ENCODE data around the gene MGMT.

MGMT gene

DNA sequence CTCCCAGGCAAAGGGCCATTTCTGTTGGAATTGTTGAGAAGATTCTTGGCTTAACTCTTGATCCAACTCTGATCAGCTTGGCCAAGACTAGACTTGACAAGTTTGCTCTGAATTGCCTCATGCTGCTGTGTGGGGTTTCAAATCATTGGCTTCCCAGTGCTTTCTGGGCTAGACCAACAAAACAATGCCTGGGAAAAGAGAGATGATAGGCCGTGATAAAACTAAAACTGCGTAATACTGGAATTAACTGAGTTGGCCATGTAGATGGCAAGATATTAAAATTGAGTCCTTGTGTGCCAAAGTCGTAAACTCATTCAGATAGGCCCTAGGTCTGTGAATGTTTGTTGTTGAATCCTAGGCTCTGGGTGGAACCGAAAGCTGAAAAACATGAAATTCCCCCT, 222.6 kb downstream of the MGMT start:
- no peak for DNase-seq (ENCODE audit: extremely low spot score)
- ChIA-PET POLR2A (no interaction called here), CTCF (interaction anchor here (1.1 kb wide), 2 partner anchors 11 to 21 kb away, joined by 3 to 4 read pairs; no protein-coding TSS in a partner anchor)
- no peak for TF ChIP-seq CTCF (IDR thresholded peaks at IDR 0.05; ENCODE audit: control extremely low read depth, extremely low read depth, low read depth, missing control alignments)

DNA sequence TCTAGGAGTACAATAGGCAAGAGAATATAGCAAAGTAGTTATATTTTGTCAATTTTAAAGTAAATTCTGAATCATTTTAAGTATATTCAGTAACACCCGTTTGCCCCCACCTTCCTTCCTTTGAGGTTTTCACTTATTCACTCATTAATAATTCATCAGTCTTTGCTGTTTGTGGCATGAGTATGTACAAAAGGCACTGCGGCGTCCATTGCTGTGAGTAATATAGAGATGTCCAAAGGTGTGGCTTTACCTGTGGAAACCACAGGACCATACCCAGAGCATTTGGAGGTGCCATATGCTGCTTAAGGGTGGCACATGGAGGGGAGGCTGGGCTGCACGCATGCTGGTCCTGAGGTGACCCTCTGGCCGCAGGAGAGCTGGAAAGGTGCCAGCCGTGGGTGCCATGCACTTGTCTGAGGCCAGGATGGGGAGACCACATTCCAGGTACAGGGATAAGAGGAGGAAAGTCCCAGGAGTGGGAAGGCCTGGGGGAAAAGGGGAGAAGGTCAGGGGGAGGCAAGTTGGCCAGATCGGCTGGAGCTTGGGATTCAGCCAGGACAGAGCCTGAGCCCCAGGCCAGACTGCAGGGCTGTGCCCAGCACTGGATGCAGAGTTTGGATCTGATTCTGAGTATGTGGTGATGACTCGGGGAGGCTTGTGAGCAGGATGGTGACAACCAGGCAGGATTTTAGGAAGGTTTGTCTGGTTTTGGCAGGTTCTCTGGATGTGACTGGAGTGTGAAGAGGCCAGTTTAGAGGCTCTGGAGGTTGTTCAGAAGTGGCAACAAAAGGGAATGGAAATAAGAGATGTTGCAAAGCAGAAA, 223.4 kb downstream of the MGMT start:
- DNase-seq (ENCODE audit: extremely low spot score): no peak
- TF ChIP-seq CTCF (IDR thresholded peaks at IDR 0.05; ENCODE audit: control extremely low read depth, extremely low read depth, low read depth, missing control alignments): no peak
- POLR2A ChIA-PET: no interaction called here
- CTCF ChIA-PET: no interaction called here

DNA sequence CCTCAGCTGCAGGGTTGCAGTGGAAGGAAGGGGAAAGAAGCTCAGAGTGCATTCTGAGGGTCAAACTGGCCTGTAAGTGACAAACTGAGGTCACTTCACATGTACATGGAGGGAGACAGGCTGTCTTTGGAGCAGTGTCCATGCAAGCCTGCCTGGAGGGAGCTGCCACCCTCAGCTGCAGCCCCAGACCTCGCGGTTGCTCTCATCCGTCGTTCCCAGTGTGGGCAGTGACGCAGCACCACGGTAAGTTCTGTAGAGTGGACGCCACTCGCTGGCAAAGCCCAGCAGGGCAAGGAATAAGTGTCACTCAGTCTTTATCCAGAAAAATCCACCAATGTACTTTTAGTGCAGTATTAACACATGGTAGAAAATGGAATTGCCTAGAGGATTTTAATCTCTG, 225.7 kb downstream of the MGMT start:
- ChIA-PET CTCF (interaction anchor here (1.2 kb wide), 1 partner anchor 15 kb away, joined by 3 read pairs; no protein-coding TSS in a partner anchor), POLR2A (no interaction called here)
- no peak for DNase-seq (ENCODE audit: extremely low spot score)
- TF ChIP-seq CTCF (IDR thresholded peaks at IDR 0.05; ENCODE audit: control extremely low read depth, extremely low read depth, low read depth, missing control alignments): no peak

- TF ChIP-seq CTCF (IDR thresholded peaks at IDR 0.05; ENCODE audit: control extremely low read depth, extremely low read depth, low read depth, missing control alignments): no peak
- CTCF ChIA-PET: no interaction called here
Observed at GRCh38 chr10:129693382-129693781, 226.3 kb downstream of the MGMT start.

GRCh38 chr10:129694184-129694583, 227.1 kb downstream of the MGMT start:
- DNase-seq (ENCODE audit: extremely low spot score): no peak
- TF ChIP-seq CTCF (IDR thresholded peaks at IDR 0.05; ENCODE audit: control extremely low read depth, extremely low read depth, low read depth, missing control alignments): no peak
- ChIA-PET POLR2A (no interaction called here), CTCF (no interaction called here)

More at GRCh38 chr10:129693382-129693781, 226.3 kb downstream of the MGMT start:
- DNase-seq (ENCODE audit: extremely low spot score): no peak
- POLR2A ChIA-PET: no interaction called here

GRCh38 chr10:129694691-129695243, 227.7 kb downstream of the MGMT start:
- no peak for DNase-seq (ENCODE audit: extremely low spot score)
- CTCF ChIA-PET: no interaction called here
- POLR2A ChIA-PET: no interaction called here
- TF ChIP-seq CTCF (IDR thresholded peaks at IDR 0.05; ENCODE audit: control extremely low read depth, extremely low read depth, low read depth, missing control alignments): no peak

All from GM10248 (cell line).